ENCODE data around the gene F7. TPM values are rescaled to one million over a fixed set of nuclear protein-coding genes. Genes with fewer than 3 reads are reported as not detected.

Gene F7
- total RNA-seq, 1 donor from 2014 or later, result 1.0 TPM

DNA sequence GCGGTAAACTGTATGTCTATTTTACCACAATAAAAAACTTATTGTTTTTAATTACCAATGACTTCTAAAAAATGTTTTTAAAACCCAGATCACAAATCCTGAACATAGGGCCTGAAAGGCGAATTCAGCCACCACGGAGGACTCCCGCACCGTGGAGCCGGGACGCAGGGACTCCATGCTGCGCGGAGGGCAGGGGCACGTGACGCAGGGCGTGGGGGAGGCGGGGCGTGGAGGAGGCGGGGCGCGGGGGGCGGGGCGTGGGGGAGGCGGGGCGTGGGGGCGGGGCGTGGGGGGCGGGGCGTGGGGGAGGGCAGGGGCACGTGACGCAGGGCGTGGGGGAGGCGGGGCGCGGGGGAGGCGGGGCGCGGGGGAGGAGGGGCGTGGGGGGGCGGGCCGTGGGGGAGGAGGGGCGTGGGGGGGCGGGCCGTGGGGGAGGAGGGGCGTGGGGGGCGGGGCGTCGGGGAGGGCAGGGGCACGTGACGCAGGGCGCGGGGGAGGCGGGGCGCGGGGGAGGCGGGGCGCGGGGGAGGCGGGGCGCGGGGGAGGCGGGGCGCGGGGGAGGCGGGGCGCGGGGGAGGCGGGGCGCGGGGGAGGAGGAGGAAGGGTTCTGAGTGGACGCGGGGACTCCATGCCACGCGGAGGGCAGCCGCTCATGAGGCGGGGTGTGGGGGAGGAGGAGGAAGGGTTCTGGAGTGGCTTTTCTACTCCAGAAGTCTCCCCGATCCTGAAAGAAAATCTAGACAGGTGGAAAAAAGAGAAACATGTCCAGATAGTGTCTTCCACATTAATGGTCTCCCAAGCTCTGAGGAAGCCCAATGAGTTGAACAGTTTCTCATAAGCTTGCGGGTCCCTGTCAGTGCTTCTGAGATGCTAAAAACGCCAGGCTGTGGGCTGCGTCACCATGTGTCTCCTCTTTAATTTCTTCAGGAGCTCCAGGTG lies 48.5 kb downstream of the F7 start:
- TF ChIP-seq, protein P1, sequence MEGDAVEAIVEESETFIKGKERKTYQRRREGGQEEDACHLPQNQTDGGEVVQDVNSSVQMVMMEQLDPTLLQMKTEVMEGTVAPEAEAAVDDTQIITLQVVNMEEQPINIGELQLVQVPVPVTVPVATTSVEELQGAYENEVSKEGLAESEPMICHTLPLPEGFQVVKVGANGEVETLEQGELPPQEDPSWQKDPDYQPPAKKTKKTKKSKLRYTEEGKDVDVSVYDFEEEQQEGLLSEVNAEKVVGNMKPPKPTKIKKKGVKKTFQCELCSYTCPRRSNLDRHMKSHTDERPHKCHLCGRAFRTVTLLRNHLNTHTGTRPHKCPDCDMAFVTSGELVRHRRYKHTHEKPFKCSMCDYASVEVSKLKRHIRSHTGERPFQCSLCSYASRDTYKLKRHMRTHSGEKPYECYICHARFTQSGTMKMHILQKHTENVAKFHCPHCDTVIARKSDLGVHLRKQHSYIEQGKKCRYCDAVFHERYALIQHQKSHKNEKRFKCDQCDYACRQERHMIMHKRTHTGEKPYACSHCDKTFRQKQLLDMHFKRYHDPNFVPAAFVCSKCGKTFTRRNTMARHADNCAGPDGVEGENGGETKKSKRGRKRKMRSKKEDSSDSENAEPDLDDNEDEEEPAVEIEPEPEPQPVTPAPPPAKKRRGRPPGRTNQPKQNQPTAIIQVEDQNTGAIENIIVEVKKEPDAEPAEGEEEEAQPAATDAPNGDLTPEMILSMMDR (conservative IDR thresholded peaks at IDR 0.05), result no peak
- Mint-ChIP-seq H3K27me3 (ENCODE audit: low read depth) (peaks cover 42% of the 10 kb centered on the region), H3K4me3 (peak overlapping the region; percentile 76), H3K4me1 (peaks cover 28% of the 10 kb centered on the region), H3K27ac (ENCODE audit: unreplicated experiment) (no peak overlapping the region), H3K36me3 (ENCODE audit: low read depth) (no peaks in the 10 kb centered on the region), H3K9me3 (peaks cover 5% of the 10 kb centered on the region)
- peak; percentile 55 for DNase-seq (ENCODE audit: low read depth, low spot score)

DNA sequence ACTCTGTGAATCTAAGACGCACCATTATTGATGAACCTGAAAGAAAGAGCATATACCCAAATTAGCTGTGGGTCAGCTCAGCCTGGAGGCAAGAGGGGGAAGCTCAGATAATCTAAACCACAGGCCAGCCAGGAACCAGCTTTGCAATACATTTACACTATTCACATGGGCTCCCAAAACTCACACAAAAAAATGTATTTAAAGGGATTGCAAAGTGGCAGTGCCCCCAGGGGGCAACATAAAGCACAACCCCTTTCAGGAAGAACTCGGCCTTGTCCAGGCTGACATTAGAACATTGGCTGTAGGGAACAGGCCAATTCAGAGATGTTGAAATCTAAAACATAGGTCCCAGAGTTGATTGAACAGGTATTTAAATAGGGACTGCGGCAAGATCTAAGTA lies 49.6 kb downstream of the F7 start:
- no peak for DNase-seq (ENCODE audit: low read depth, low spot score)
- TF ChIP-seq, protein P1 (conservative IDR thresholded peaks at IDR 0.05), result no peak
- H3K4me3 Mint-ChIP-seq, result no peak overlapping the region
- H3K27ac Mint-ChIP-seq (ENCODE audit: unreplicated experiment), result no peak overlapping the region
- H3K4me1 Mint-ChIP-seq, result peaks cover 33% of the 10 kb centered on the region
- H3K9me3 Mint-ChIP-seq, result peaks cover 5% of the 10 kb centered on the region
- H3K27me3 Mint-ChIP-seq (ENCODE audit: low read depth), result peaks cover 46% of the 10 kb centered on the region
- no peaks in the 10 kb centered on the region for H3K36me3 Mint-ChIP-seq (ENCODE audit: low read depth)

DNA sequence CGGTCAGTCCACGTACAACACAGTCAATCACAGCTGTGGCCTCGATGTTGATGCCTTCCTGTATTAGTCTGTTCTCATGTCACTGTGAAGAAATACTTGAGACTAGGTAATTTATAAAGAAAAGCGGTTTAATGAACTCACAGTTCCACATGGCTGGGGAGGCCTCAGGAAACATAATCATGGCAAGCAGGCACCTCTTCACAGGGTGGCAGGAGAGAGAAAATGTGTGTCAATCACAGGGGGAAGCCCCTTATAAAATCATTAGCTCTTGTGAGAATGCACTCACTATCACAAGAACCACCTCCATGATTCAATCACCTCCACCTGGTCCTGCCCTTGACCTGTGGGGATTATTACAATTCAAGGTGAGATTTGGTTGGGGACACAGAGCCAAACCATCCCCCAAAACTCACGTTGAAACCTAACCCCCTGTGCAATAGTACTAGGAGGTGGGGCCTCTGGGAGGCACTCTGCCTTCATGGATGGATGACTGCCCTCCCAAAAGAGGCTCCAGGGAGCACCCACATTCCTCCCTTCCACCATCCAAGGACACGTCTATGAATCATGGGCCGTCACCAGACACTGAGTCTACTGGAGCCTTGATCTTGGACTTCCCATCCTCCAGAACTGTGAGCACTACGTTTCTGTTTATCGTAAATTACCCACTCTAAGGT lies 50.5 kb downstream of the F7 start:
- no peak overlapping the region for H3K27ac Mint-ChIP-seq (ENCODE audit: unreplicated experiment)
- H3K9me3 Mint-ChIP-seq, result peaks cover 5% of the 10 kb centered on the region
- peaks cover 51% of the 10 kb centered on the region for H3K27me3 Mint-ChIP-seq (ENCODE audit: low read depth)
- TF ChIP-seq, protein P1 (conservative IDR thresholded peaks at IDR 0.05), result no peak
- no peak overlapping the region for H3K4me3 Mint-ChIP-seq
- peaks cover 33% of the 10 kb centered on the region for H3K4me1 Mint-ChIP-seq
- DNase-seq (ENCODE audit: low read depth, low spot score), result no peak
- no peaks in the 10 kb centered on the region for H3K36me3 Mint-ChIP-seq (ENCODE audit: low read depth)

DNA sequence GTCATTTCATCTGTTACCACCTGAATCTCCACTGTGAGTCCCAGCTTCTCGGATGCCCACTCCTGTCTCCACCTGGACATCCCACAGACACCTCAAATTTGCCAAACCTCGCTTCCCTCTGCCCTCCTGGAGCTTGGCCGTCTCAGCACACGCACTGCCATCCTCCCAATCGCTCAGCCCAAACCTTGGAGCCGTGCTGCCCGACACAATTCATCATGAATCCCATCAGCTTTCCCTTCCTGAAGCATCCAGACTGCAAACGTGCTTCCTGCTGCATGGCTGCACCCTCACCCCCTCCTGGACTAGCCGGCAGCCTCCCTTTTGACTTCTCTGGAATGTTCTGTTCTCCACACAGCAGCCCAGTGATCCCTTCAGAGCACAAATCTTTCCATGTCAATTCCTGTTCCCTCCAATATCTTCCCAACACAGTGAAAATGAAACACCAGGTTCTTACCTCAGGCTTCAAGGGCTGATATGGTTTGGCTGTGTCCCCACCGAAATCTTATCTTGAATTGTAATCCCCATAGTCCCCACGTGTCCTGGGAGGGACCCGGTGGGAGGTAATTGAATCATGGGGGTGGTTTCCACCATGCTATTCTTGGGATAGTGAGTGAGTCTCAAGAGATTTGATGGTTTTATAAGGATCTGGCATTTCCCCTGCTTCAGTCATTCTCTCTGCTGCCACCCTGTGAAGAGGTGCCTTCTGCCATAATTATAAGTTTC lies 51.8 kb downstream of the F7 start:
- TF ChIP-seq, protein P1 (conservative IDR thresholded peaks at IDR 0.05), result no peak
- Mint-ChIP-seq H3K4me3 (no peak overlapping the region), H3K36me3 (ENCODE audit: low read depth) (no peaks in the 10 kb centered on the region), H3K27me3 (ENCODE audit: low read depth) (peaks cover 45% of the 10 kb centered on the region), H3K9me3 (peaks cover 5% of the 10 kb centered on the region), H3K4me1 (peaks cover 30% of the 10 kb centered on the region), H3K27ac (ENCODE audit: unreplicated experiment) (no peak overlapping the region)
- DNase-seq (ENCODE audit: low read depth, low spot score), result no peak

DNA sequence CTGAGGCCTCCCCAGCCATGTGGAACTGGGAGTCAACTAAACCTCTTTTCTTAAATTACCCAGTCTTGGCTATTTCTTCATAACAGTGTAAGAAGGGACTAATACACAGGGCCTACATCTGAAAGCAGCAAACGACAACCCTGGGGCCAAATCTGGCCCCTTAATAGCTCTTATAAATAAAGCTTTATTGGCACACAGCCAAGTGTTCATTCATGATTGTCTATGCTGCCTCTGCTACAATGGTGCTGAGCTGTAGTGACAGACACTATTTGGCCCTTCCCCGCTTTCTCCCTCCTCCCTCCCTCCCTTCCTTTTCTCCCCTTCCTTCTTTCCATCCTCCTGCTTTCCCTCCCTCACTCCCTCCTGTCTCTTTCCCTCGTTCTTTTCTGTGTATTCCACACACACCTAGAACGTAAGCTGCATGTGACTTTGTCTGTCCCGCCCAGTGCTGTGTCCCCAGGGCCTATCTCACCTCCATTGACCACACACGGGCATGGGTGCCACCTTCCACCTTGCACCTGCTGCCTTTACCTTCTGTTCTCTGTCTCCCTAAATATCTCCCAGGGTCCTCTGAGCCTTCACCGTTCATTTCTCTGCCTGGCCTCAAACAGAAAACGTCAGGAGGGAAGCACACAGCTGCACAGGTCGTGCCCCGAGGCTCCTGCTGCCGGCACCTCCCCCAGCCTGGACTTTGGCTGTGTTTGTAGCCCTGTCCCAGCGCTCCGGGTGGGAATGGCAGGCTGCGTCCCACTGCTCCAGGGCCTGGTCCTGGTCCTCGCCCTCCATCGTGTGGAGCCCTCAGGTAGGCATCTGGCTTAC lies 52.5 kb downstream of the F7 start, which contains the start of gene PROZ:
TSS of gene PROZ (plus strand) at position 720 of the 819 bp plus-strand sequence. CDS start at position 733, 13 bp downstream.
- peaks cover 24% of the 10 kb centered on the region for H3K4me1 Mint-ChIP-seq
- H3K27me3 Mint-ChIP-seq (ENCODE audit: low read depth), result peaks cover 44% of the 10 kb centered on the region
- no peak for DNase-seq (ENCODE audit: low read depth, low spot score)
- TF ChIP-seq, protein P1 (conservative IDR thresholded peaks at IDR 0.05), result no peak
- H3K27ac Mint-ChIP-seq (ENCODE audit: unreplicated experiment), result no peak within 1 kb of the TSS
- H3K4me3 Mint-ChIP-seq, result no peak within 1 kb of the TSS
- H3K36me3 Mint-ChIP-seq (ENCODE audit: low read depth), result no peaks in the 10 kb centered on the region
- peaks cover 5% of the 10 kb centered on the region for H3K9me3 Mint-ChIP-seq
